NCI-H128 (cell line): Measurements from ENCODE around the gene PDE4D.
"Not testable (repeated sequence)": the region's sequence is repeated elsewhere in the genome, so short reads cannot be mapped to it uniquely, and the experiment has no call there.

Experiments used
- DNase-seq: peaks from one replicate; lab custom pipeline; 2025; ENCODE audit not compliant: unreplicated experiment; lab: John Stamatoyannopoulos, UW

The PDE4D gene

DNA sequence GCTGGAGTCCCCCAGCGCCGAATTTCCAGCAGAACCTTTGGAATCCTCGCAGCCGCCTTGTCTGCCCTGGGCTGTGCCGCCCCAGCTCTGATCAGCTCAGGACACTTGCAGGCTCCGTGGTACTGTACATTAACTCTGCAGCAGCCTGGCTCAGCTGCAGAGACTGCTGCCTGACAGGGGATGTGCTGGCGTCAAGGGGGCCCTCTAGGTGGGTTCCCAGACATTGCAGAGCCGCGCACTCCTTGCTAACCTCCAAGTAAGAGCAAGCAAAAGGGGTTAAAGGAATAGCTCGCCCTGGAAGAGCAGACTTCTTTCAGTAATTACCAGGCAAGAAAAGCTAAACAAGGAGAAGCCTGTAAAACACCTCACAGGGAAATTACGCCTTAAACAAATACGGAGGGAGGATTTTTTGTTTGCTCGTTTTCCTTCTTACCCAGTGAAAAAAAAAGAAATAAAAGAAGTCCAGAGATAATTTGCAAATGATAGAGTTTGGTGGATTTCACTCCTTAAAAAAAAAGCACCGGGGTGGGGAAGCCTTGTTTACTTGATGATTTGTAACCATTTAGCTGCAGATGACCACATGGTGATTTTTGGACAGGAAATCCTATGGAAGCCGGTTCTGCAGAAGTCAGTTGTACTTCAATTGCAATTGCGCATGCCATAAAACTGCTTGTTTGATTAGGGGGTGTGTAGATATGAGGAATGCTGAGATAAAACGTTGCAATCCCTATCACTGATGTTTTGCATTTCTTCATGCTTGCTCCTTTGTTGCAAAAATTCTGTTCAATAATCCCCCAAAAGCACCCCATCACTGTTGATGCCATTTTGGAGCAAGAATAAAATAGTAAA is 305.8 kb downstream of the PDE4D start:
- no peak for DNase-seq

DNA sequence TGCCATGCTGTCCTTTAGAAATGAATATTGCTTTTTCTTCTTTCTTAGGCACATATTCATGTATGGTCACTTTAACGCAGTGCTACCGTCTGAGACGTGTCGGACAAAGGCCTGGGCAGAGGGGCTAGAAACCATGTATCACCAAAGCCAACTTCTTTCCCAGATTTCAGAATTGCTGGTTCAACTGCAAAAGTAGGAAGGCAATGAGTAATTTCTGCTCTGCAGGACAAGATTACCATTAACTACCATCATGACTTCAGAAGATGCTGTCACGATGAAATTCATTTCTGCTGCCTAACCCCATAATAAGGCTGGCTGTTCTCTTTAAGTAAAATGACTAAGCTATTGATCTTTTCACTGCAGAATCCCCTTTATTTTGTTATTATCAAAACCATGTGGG is 306.7 kb downstream of the PDE4D start:
- DNase-seq, result no peak

DNA sequence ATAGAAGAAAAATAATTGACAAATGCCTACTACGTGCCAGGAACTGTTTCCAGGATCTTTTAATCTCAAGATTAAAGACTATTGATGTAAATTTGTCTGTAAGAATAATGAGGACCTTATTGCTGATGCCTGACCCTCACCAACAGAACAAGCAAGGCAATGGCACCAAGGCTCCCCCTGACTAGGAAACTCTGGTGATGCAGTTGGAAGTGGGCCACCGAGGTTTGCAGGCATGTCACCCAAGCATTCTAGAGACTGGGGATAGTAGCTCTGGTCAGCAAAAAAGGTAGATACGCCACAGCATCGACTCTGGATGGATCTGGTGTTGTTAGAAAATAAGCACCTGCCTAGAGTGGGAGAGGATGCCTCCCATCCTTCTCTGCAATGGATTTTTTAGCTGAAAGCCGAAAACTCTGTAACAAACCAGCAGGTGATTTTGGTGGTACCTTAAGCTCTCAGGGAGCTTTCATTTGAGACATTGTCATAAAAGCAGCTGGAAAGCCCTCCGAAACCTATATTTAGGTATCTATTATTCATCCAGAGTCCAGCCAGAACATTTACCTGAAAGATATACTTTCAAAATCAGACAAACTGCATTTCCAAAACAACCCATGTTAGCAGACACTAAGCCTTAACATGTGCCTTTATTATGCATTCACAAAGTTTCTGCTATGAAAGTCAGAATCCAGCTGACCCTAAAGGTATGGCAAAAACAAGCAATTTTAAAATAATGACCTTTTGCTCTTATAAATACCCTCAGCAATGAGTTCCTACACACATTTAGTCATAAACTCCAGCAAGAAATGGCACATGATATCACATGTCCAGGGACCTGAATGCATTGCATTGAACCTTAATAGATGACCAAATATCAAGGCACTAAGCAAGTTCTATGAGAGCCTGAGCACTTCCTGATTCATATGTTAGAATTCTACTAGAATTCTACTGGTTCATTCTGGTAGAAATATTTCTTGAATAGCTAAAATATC is 308.4 kb downstream of the PDE4D start:
- no peak for DNase-seq

DNA sequence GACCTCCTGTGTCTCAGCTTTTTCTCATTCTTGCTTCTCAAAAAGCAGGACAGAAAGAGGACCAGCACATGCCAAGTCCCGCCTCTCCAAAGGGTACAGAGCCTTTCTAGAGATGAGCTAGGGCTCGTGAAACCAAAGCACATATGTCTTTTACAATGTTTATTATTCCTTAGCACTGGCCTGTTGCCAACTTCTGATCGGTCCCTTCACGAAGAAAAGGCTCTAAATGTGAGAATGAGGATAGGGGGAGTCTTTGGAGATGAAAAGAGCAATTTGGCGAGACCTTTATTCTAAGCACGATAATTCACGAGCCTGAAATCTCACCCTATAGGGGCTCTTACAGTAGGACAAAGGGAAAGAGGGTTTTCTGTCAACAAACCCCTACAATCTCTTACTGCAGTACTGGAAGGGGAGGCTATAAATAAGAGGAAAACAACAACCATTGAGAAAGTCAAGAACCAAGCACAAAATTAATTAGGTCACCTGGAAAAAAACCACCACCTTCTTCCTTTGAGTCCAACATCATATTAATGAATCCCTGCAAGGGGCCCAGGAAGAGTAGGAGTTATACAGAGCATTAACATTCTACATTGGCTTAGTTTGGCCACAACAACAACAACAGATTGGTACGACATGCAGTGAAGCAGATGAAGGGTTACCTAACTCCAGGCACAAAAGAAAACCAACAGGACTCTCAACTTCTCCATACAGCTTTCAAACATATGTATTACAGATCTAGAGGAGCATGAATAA is 309.5 kb downstream of the PDE4D start:
- DNase-seq, result peak; percentile 30

DNA sequence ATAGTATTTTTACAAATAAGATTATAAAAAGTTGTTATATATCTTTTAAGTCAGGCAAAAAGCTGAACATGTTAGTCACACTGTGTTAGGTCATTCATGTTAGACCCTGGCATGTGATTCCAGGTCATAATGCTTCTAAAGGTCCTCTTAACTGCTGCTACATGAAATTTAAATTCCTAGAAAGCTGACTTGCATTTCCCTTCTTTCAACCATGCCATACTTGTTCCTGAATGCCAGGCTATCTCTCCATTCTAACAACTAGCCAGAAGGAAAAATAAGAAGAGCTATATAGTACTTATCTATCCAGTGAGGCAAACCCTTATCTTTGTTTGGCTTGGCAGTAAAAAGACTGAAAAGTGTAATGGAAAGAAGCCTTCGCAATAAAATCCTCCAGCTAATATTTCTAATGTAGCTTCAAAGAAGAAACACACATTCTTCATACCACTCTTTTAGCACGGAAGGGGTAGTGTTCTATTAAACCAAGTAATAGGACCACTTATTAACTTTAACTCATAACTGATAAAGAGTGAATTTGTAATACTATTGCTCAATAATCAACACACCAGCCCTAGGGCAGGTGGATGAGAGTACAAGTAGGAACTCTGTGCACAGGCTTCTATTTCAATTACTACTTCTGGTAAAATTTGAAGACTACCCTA is 310.2 kb downstream of the PDE4D start:
- DNase-seq, result no peak

DNA sequence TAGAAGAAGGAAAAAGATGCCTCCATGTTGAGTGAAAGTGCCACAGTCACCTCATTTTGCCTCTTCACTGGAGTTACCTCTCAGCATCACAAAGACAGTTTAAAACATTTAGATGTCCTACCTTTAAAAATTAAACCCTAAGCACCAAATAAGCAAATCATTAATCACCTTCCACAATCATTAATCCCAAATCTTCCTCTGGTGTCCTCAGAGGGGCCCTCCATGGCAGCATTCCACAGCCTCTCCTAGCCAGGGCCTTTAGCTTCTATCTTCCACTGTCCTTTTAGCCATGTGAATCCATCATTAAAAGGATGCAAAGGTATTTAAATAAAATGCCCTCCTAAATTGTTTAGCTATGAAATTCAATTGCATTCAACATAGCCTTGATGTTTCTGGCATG is 310.8 kb downstream of the PDE4D start:
- DNase-seq, result no peak

DNA sequence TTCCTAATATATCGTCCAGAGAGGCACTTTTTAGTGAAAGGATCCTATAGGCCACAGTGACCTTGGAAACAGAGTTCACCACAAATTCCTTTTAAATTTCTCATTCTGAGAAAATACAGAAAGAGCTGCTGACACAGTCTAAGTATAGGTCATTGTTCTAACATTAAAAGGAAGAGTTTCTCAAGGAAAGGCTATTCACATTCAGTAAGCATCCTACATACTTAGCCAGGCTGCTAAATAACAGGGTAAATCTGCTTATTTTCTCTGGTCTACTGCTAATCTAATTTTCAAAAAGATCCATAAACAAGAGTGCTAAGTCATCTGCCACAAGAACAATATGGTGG is 313.7 kb downstream of the PDE4D start:
- no peak for DNase-seq

DNA sequence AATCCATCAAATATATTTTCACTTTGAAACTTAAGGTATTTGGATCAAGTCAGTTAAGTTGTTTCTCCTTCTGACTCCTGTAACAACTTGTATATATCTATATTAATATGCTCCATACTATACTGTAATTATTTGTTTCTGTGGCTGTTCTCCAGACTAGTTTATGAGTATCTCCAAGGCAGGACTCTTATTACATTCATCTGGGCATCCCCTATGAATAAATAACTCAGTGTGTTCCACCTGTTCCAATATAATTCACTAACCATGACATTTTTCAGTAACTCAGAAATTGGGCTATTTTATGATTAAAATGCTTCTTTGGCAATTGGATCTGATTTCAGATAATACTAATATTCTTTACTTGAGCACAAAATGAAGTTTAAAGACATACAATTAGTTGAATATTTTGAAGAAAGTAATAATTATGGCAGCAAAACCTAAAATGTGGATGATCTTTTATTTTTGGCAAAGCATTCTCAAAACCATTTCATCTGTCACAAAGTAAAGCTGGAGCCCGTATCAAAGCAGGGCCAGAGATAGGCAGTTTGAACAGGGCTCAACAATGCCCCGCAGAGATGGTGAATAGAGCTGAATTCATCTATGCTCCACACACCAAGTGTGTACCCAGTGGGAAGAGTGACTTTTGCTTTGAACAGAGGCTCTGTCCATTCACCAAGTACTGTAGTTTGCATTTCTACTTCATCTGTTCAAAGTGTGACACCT is 314.3 kb downstream of the PDE4D start:
- no peak for DNase-seq

DNA sequence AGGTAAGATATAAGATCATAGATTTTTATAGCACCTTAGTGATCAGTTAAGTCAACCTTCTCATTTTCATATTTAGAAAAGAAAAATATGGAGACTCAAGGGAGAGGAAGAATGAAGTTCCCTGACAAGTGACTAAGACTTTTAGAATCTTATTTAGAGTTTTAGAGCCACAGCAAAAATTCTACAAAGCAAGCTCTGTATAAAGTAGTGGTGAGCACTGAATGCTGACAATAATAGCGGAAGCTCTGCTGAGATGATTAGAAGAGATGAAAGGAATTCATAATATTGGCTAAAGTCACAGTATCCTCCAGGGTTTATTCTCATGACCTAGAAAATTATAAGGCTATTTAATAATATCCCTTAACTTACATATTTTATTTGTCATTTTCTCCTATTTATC is 316.0 kb downstream of the PDE4D start:
- no peak for DNase-seq

DNA sequence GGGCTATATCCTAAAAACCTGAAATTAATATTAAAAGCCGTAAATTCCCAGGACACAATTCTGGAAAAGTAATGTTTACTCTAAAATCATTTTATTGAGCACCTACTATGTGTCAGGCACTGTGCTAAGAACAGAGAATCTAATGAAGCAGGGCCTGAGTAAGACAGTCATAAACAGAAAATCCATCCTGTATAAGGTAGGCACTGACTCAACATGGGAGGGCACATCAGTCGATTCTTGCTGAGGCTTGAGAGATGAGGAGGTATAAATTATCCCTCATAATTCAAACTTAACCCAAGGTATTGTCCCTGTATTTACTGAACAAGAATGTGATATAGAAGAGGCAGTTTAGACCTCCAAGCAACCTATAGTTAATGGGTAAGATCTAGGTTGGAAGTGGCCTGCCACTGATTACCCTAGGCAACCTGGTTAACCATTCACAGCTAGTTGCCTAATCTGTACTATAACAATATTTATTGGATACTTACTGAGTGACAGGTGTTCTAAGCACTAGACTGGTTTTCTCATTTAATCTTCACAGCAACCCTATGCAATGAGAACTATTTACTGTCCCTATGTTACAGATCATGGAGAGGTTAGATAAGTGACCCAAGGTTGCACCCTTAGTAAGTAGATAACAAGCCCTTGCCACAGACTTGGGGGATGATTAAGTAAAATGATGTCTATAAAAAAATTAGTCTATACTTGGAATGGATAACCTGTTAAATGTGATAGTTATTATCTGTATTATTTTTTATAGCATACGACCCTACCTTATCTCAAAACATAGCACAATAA is 317.7 kb downstream of the PDE4D start:
- no peak for DNase-seq

DNA sequence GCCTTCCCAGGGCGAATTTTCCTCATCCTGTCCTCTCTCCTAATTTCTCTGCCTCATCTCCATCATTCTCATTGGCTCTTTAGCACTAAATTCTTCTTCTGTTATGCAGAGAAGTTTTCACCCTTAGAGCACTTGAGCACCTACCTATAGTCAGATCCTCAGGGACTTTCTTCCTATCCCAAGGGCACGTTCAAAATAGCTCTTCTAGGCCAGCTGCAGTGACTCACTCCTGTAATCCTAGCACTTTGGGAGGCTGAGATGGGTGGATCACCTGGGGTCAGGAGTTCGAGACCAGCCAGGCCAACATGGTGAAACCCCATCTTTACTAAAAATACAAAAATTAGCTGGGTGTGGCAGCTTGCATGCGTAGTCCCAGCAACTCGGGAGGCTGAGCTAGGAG is 320.0 kb downstream of the PDE4D start:
- DNase-seq, result not testable (repeated sequence)

DNA sequence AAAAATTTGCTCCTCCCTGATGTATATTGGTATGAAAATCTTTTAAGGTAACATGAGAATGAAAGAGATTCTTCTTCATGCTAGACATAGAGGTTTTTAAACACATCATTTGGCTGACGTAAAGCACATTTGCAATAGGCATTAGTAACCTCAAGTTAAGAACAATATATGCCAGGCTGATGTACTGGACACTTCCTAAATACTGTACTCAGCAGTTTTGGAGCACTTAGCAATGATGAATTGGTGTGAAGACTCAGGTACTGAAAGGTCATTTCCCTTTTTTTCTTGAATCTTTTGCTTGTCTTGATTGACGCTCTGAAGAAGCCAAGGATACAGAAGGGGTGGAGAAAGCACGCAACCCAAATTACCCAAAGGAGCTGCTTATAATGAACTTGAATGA is 322.5 kb downstream of the PDE4D start:
- no peak for DNase-seq

DNA sequence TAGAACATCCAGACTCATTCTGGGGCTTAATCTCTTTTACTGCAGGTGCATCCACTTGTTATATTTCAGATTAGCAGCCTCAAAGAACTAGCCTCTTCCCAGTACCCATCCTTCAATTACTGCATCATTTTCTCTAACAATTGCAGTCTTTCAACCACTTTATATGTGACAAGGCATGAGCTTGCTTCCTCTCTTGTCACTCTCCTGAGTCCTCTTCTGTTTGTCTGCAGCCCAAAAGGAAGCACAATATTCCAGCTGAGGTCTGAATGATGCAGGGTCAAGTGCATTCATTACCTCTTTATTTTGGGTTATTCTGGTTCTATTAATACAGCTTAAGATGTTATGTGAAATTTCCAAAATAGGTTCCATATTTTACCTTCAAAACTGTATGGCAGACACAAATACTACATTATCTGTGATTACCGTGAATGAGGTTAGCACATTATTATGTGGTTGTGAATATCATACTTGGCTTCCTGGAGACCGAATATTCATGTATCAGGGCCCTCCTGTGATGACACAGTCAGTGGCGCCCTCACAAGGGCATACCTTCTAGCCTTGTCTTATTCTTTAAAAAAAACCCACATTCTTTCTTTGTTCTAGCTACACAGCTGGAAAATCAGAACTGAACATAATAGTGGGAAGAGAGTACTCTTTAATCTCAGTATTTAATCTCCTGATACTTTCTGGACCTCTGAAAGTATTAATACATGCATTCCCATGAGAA is 323.8 kb downstream of the PDE4D start:
- no peak for DNase-seq

DNA sequence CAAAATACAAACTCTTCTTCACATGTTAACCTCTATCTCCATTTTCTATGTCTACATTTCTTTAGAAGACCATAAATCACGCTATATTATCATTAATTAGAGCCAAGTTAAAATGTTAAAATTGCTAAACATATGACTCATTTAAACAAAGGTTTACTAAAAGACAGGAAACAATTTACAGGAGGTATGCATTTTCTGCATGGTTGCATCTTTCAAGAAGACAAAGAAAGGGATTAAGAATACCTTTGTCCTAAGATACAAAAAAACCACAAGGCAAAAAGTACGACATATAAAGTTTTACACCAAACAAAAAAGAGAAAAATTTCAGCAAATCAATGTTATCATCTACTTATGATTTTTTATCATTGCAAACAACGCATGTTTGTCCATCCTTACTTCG is 324.4 kb downstream of the PDE4D start:
- no peak for DNase-seq

DNA sequence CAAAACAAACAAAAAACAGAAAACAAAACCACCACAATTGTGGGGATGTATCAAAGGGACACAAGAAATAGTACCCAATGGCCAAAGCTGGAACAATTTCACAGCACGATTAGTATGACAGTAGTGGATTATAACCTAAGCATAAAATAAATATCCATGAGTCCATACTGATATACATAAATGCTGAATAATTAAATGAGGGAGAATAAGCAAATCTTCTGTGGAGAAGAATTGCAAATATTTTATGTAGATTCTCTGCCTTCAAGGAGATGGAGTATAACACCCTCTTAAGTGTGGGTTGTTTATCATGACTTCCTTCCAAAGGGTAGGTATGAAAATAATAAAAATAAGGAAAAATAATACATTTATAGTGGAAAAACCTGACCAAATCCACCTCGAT is 325.4 kb downstream of the PDE4D start:
- no peak for DNase-seq

DNA sequence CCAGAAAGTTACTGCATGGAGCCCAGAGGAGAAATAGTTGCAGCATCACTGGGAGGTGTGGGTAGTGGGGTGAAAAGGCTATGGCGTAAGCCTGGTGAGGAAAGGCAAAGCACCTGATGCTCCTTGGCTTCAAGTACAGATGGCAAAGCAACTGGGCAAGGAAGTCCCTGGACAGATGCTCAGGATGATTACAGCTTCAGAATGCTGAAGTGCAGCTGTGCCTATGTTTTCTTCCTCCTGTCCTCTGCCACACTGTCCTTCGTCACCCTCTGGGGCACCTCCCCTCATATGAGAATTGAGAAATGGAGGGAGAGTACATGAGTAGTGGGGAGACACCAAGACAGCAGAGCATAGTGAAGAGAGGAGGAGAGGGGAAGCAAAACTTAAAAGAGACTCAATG is 328.0 kb downstream of the PDE4D start:
- no peak for DNase-seq

DNA sequence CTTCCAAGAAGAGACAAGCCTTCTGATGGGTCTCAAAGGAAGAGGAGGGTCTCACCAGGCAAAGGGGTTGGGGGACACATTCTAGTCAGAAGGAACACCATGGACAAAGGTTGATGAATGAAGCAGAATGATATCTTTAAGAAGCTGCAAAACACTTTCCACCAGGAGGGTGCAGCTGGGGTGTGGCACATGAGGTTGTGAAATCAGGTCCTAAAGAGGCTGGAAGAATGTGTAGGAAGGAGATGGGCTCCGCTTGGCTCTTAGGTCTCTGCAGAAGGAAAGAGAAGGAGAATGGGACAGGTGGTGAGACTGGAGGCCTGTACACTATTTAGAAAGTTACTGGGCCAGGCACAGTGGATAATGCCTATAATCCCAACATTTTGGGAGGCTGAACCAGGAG is 328.6 kb downstream of the PDE4D start:
- no peak for DNase-seq

DNA sequence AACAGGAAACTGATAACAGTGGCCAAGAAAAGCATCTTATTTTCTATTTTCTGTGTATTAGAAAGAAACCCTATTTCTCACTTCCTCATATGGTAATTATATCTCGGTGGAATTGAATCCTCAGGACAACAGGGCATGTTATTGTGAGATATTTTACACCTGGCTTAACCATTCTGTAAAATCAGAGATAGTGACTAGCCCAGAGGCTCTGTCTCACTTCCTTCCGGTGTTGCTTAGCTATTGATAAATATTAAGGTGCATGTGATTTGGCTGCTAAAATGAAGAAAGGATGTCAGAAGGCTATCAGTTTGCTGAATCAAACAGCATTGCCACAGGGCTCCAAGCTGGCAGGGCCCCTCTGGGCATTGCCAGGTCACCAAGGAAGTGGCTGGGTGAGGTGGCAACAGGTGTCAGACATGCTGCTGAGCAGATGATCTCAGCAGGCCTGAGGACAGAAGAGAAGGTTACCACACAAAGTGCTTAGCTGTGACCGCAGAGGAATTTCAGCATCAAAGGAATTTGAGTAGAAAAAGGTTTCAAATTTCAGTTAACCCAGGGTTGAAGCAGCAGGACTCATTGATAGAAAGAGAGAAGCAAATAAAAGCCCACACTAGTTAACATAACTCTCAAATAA is 330.7 kb downstream of the PDE4D start:
- DNase-seq, result no peak
